Activated naive CD8-positive, alpha-beta T cell (primary cell): ENCODE data around the gene CLEC18B.
"Not testable (repeated sequence)": the region's sequence is repeated elsewhere in the genome, so short reads cannot be mapped to it uniquely, and the experiment has no call there.

Experiments used
- H3K27ac Mint-ChIP-seq: one replicate; pipeline ENCODE4 v1.8.0; 2021; ENCODE audit warnings: mixed read lengths
- H3K27me3 Mint-ChIP-seq: one replicate; pipeline ENCODE4 v1.8.0; 2021; ENCODE audit warnings: mixed read lengths
- H3K36me3 Mint-ChIP-seq: one replicate; pipeline ENCODE4 v1.8.0; 2021; ENCODE audit warnings: mixed read lengths
- H3K4me1 Mint-ChIP-seq: one replicate; pipeline ENCODE4 v1.8.0; 2021; ENCODE audit warnings: low read depth, mixed read lengths
- H3K4me3 Mint-ChIP-seq: one replicate; pipeline ENCODE4 v1.8.0; 2021; ENCODE audit warnings: mild to moderate bottlenecking, mixed read lengths
- H3K9me3 Mint-ChIP-seq: one replicate; pipeline ENCODE4 v1.8.0; 2021; ENCODE audit warnings: low read depth, mixed read lengths

The CLEC18B gene

GRCh38 chr16:74398212-74398895 lies 22.9 kb downstream of the CLEC18B start:
- H3K27ac Mint-ChIP-seq, H3K36me3 Mint-ChIP-seq, H3K27me3 Mint-ChIP-seq, H3K9me3 Mint-ChIP-seq, H3K4me1 Mint-ChIP-seq, H3K4me3 Mint-ChIP-seq: not testable (repeated sequence)

GRCh38 chr16:74396521-74397017 lies 24.7 kb downstream of the CLEC18B start:
- H3K36me3 Mint-ChIP-seq, H3K9me3 Mint-ChIP-seq, H3K27ac Mint-ChIP-seq, H3K4me3 Mint-ChIP-seq, H3K4me1 Mint-ChIP-seq, H3K27me3 Mint-ChIP-seq: not testable (repeated sequence)

GRCh38 chr16:74394604-74395003 lies 26.7 kb downstream of the CLEC18B start:
- H3K27me3 Mint-ChIP-seq, result not testable (repeated sequence)

GRCh38 chr16:74394131-74394530 lies 27.1 kb downstream of the CLEC18B start:
- not testable (repeated sequence) for H3K27ac Mint-ChIP-seq, H3K27me3 Mint-ChIP-seq, H3K36me3 Mint-ChIP-seq, H3K4me3 Mint-ChIP-seq, H3K4me1 Mint-ChIP-seq, H3K9me3 Mint-ChIP-seq

More at GRCh38 chr16:74394604-74395003, 26.7 kb downstream of the CLEC18B start:
- not testable (repeated sequence) for H3K9me3 Mint-ChIP-seq, H3K4me3 Mint-ChIP-seq, H3K36me3 Mint-ChIP-seq, H3K4me1 Mint-ChIP-seq, H3K27ac Mint-ChIP-seq

- not testable (repeated sequence) for H3K9me3 Mint-ChIP-seq, H3K27ac Mint-ChIP-seq, H3K27me3 Mint-ChIP-seq, H3K36me3 Mint-ChIP-seq, H3K4me1 Mint-ChIP-seq, H3K4me3 Mint-ChIP-seq
Measured at GRCh38 chr16:74391454-74392050, 29.7 kb downstream of the CLEC18B start.

- H3K4me3 Mint-ChIP-seq, H3K27me3 Mint-ChIP-seq, H3K9me3 Mint-ChIP-seq, H3K4me1 Mint-ChIP-seq, H3K27ac Mint-ChIP-seq, H3K36me3 Mint-ChIP-seq: not testable (repeated sequence)
Measured at GRCh38 chr16:74382339-74383034, 38.8 kb downstream of the CLEC18B start.

- H3K4me1 Mint-ChIP-seq, H3K9me3 Mint-ChIP-seq, H3K36me3 Mint-ChIP-seq, H3K4me3 Mint-ChIP-seq, H3K27me3 Mint-ChIP-seq, H3K27ac Mint-ChIP-seq: not testable (repeated sequence)
Measured at GRCh38 chr16:74373847-74374184, 47.5 kb downstream of the CLEC18B start.

GRCh38 chr16:74372953-74373846 lies 48.1 kb downstream of the CLEC18B start:
- Mint-ChIP-seq H3K4me3 (no peak overlapping the region), H3K27ac (no peak overlapping the region), H3K36me3 (no peaks in the 10 kb centered on the region), H3K4me1 (peaks cover 2% of the 10 kb centered on the region), H3K27me3 (no peaks in the 10 kb centered on the region), H3K9me3 (no peaks in the 10 kb centered on the region)

- H3K9me3 Mint-ChIP-seq, result no peaks in the 10 kb centered on the region
- H3K4me3 Mint-ChIP-seq, result no peak overlapping the region
- H3K36me3 Mint-ChIP-seq, result no peaks in the 10 kb centered on the region
- H3K27ac Mint-ChIP-seq, result no peak overlapping the region
- no peaks in the 10 kb centered on the region for H3K27me3 Mint-ChIP-seq
- H3K4me1 Mint-ChIP-seq, result peaks cover 4% of the 10 kb centered on the region
Measured at GRCh38 chr16:74372369-74372768, 48.9 kb downstream of the CLEC18B start.

GRCh38 chr16:74370338-74371135 lies 50.7 kb downstream of the CLEC18B start:
- H3K27me3 Mint-ChIP-seq, H3K36me3 Mint-ChIP-seq, H3K4me3 Mint-ChIP-seq, H3K27ac Mint-ChIP-seq, H3K9me3 Mint-ChIP-seq: not testable (repeated sequence)
- H3K4me1 Mint-ChIP-seq, result peaks cover 12% of the 10 kb centered on the region

GRCh38 chr16:74368002-74368911 lies 53.0 kb downstream of the CLEC18B start:
- H3K27ac Mint-ChIP-seq, result peak overlapping the region; percentile 91
- H3K27me3 Mint-ChIP-seq, H3K9me3 Mint-ChIP-seq, H3K36me3 Mint-ChIP-seq: not testable (repeated sequence)
- H3K4me1 Mint-ChIP-seq, result peaks cover 14% of the 10 kb centered on the region
- H3K4me3 Mint-ChIP-seq, result peak overlapping the region; percentile 95

GRCh38 chr16:74367469-74368001 lies 53.7 kb downstream of the CLEC18B start:
- H3K4me1 Mint-ChIP-seq, result peaks cover 14% of the 10 kb centered on the region
- peak overlapping the region; percentile 91 for H3K27ac Mint-ChIP-seq
- not testable (repeated sequence) for H3K36me3 Mint-ChIP-seq, H3K9me3 Mint-ChIP-seq, H3K27me3 Mint-ChIP-seq
- peak overlapping the region; percentile 95 for H3K4me3 Mint-ChIP-seq
